Loucy (cell line): ENCODE results near the gene EIF3M.

Experiments used
- CTCF ChIP-seq: fragments of 200-600 bp; sonication (generic); conservative IDR thresholded peaks from 2 replicates; pipeline ENCODE4 v1.5.1; 2014; ENCODE audit warnings: mild to moderate bottlenecking, antibody characterized with exemption, low read length
- EZH2phosphoT487 ChIP-seq: fragments of 200-600 bp; IDR thresholded peaks from 2 replicates; pipeline ENCODE4 v1.6.1; 2018; ENCODE audit warnings: antibody characterized with exemption, mild to moderate bottlenecking, moderate library complexity, borderline replicate concordance

- TF ChIP-seq CTCF, result no peak
- no peak for TF ChIP-seq EZH2phosphoT487
Observed at GRCh38 chr11:32566517-32566916, 17.1 kb upstream of the EIF3M start.
